Muscle of arm (tissue), 12 donors: ENCODE results near the gene PPP1R15B. TPM values are rescaled to one million over a fixed set of nuclear protein-coding genes. Genes with fewer than 3 reads are reported as not detected.
"Not testable (repeated sequence)": the region's sequence is repeated elsewhere in the genome, so short reads cannot be mapped to it uniquely, and the experiment has no call there.

Experiments used
- DNase-seq: peaks from one replicate; pipeline ENCODE4 v3.0.0-alpha.2; 2013
- polyA plus RNA-seq, 12 donors: library from polyadenylated mRNA; unstranded; fragments of 120-200 nt; gene quantifications; one replicate each; pipeline ENCODE4 v1.2.1, GENCODE V29; 2013; ENCODE audit not compliant: insufficient read length in 12 of 12

The PPP1R15B gene
- polyA plus RNA-seq, 12 donors = 25.8 to 79.9 (median 29.4) TPM

DNA sequence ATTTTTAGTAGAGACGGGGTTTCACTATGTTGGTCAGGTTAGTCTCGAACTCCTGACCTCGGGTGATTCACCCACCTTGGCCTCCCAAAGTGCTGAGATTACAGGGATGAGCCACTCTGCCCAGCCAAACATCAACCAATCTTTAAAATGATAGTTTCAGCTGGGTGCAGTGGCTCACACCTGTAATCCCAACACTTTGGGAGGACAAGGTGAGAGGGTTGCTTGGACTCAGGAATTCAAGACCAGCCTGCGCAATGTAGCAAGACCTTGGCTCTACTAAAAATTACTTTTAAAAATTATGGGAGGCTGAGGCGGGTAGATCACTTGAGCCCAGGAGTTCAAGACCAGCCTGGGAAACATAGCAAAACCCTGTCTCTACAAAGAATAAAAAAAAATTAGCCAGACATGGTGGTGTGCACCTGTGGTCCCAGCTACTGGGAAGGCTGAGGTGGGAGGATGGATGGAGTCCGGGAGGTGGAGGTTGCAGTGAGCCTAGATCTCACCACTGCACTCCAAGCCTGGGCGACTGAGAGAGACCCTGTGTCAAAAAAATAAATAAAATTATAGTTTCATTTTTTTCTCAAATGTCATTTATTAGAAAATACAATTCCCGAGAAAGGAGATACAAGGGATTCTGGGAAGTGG is 10.6 kb upstream of the PPP1R15B start:
- DNase-seq = not testable (repeated sequence)

DNA sequence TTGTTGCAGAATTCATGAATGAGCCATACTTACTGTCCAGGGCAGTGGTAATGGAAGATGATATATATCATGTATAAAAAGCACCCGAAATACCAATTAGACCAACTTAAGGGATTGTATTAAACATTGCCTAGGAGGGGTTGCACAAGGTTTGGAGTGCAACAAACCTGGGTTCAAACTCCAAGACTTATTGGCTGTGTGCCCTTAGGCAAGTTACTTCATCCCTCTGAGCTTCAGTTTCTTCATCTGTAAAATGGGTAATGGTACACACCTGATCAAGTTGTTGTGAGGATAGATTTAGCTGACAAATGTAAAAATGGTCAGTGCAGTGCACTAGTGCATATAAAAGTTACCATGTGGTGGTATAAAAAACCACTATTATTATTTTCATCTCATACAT is 9.8 kb upstream of the PPP1R15B start:
- DNase-seq = no peak

DNA sequence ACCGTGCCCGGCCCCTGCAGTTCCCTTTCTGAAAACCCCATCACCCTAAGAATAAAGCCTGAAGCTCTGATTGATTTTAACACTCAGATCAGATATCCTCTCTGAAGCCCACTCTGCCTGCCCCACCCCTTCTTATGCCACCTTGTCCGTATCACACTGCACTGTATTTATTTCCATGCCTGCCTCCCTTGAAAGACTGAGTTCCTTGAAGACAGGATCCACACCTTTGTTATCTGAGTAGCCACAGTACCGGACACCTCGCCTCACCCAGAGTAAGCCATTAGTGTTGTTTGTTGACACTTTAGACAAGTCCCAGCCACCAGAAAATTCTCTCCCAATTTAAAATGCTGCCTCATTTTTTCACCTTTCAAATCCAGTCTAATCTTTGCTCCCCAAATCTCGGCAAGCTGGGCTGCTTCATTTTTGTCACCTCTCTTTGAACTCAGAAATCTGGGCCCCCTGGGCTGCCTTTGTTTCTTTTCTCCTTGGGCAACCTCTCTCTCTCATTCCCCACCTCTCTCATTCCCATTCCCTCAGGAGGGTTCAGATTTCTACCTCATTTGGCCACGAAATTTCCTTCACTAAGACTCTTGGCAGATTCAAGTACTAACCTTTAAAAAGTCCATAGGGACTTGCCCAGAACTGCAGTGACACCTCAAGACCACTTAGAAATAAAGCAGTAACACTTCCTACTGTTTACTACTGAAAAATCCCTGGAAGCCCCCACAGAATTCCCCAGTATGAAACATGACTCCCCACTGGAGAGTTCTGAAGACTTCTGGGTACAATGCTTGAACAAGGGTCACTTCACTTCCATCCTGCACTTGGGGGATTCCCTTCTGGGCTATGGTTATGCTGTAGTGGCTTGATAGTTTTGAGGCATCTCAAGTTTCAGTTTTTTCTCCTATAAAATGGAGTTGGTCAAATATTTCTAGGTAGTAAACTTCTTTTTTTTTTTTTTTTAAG is 8.7 kb upstream of the PPP1R15B start:
- no peak for DNase-seq

DNA sequence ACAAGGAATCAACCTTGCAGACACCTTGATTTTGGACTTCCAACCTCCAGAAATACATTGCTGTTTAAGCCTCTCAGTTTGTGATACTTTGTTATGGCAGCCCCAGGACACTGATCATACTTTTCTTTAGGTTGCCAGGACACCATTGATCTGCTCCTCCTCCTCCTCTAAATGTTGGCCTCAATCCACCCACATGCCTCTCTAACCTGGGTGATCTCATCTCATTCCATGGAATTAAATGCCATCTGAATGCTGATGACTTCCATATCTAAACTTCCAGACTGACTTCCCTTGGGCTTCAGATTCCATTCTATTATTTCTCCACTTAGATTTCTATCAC is 7.4 kb upstream of the PPP1R15B start:
- DNase-seq = no peak

DNA sequence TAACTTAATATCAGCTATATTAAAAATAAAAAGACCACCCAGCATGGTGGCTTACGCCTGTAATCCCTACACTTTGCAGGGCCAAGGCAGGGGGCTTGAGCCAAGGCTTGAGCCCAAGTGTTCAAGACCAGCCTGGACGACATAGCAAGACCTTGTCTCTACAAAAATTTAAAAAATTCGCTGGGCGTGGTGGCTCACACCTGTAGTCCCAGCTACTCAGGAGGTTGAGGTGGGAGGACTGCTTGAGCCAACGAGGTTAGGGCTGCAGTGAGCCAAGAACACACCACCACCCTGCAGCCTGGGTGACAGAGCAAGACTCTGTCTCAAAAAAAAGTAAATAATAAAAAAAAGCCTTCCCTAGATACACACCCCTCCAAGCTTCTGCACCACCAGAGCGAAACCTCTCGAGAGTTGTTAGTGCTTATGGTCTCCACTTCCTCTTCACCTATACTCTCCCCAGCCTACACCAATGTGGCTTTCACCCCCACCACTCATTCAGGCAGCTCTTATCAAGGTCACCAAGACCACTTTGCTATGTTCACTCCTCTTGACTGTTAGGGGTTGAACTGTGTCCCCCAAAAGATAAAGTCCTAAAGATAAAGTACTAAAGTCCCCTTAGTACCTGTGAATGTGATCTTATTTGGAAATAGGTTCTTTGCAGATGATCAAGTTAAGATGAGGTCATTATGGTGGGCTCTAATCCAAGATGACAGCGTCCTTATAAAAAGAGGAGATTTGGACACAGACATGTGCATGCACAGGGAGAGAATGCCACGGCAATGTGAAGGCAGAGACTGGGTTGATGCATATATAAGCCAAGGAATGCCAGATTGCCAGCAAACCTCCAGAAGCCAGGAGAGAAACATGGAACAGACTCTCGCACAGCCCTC is 6.8 kb upstream of the PPP1R15B start:
- DNase-seq = no peak

DNA sequence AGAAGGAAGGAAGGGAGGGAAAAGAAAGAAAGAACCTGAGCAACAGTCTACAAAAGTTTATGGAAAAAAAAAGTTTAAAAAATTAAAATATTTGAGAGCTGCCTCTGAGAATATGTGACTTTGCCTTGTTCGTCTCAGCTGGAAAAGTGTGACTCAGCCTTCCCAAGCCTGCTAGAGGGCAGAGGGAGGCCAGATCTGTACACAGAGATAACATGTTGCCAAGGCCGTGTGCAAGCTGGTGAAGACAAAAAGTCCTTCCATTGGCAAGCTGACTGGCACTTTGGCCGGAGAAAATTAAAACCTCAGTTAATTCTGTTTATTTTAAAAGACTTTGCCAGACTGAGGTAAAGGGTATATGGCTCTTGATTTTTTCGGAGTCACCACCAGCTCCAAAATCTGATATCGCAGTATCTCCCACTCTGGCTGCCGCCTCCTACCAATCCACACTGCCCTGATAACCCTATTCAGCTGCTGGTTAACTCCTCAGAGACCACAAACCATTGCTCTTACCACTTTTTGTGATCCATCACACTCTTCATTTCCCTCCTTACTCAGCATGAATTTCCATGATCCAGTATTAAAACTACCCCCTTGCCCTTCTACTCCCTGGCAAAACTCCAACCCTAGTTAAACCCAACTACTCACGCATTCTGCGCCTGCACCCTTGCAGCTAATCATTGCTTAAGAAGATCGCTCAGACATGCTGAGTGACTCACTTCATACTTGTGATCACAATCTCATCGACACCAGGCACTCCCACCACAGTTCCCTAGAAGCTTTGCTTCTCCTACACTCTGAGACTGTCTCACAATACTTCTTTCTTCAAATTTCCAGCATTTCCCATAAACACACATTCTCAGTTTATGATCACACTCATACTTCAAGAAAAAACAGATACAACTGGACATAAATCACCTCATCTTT is 5.7 kb upstream of the PPP1R15B start:
- no peak for DNase-seq

DNA sequence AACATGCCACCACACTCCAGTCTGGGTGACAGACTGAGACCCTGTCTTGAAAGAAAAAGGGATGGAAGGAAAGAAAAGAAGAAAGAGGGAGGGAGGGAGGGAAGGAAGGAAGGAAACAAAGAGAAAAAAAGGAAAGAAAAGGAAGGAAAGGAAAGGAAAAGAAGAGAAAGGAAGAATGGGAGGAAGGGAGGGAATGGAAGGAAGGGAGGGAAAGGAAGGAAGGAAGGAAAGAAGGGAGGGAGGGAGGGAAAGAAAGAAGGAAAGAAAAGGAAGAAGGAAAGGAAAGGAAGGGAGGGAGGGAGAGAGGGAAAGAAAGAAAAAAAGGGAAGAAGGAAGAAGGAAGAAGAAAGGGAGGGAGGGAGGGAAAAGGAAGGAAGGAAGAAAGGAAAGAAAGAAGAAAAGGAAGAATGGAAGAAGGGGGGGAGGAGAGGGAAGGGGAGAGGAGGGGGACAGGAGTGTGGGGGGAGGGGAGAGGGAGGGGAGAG is 5.0 kb upstream of the PPP1R15B start:
- DNase-seq = no peak

DNA sequence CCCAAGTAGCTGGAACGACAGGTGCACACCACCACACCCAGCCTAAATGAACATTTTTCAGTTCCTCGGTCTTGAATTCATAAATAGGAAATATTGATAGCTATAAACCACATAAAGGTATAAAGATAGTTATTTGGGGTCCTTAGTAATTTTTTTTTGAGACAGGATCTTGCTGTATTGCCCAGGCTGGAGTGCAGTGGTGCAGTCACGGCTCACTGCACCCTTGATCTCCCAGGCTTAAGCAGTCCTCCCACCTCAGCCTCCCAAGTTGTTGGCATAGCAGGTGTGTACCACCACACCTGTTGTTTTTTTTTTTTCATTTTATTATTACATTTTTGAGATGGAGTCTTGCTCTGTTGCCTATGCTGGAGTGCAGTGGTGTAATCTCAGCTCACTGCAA is 3.7 kb upstream of the PPP1R15B start:
- no peak for DNase-seq

DNA sequence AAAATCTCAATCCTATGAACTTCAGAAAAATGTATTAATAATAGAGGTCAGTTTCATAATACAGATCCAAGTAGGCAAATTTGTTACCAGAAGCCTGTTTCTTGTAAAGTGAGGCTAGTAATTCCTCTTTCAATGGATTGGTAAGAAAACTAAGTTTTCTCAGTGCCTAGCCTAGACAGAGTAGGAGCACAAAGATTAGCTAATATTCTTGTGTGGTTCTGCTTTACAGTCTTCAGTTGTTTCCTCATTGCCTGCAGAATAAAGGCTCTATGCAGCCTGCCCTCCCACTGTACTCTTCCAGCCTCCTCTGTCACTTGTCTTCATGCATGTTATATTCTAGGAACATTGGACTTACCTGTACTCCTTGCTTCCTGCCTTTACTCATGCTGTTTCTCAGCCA is 2.4 kb upstream of the PPP1R15B start:
- no peak for DNase-seq

DNA sequence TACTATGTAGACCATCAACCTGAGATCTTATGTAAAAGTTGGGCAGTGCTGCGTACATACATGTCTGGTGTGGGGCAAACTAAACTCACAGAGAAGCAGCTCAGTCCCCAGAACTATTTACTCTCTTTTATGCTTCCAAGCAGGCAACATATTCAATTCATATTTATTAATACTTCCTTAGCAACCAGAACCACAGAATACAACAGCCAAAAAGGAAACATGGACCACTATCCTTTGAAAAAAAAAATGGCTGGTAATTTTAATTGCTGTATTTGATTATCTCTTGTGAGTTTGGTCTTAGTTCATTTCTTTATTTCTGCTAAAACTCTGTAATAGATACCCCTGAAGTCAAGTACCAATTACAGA is 1.5 kb upstream of the PPP1R15B start:
- DNase-seq = no peak

DNA sequence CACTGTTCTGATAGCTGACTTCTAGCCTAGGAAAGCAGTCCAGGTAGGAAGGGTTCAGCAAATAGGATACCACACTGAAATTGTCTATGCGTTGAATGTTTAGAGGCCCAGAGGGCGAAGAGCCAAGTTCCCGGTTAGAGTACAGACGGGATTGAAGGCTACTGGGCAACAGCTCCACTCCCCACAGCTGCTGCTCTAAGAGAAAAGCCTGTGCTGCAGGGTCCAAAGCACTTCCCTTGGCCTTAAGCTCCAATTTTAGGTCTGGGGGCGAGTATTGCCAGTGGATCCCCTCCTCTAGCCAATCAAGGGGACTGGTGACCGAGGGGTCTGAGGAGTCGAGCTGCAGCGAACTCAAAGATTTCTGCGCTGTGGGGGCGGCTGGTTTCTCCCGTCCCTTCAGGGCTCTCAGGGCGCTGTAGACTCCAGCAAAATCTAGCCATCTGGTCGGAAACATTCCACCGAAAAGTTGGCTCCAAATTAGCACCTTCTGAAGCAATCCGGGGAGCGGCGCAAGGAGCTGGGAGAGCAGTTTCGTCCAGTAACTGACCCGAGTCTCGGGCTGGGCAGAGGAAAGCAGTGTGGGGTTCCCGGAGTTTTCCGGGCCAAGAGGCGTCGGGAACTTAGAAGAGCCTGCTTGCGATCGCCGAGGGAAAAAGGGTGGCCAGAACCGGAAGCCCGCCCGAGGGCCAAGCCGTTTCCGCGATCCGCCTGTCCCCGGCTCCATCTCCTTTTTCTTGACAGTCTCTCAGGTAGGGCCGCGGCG is 748 bp downstream of the PPP1R15B start:
- DNase-seq = peak; percentile 66

DNA sequence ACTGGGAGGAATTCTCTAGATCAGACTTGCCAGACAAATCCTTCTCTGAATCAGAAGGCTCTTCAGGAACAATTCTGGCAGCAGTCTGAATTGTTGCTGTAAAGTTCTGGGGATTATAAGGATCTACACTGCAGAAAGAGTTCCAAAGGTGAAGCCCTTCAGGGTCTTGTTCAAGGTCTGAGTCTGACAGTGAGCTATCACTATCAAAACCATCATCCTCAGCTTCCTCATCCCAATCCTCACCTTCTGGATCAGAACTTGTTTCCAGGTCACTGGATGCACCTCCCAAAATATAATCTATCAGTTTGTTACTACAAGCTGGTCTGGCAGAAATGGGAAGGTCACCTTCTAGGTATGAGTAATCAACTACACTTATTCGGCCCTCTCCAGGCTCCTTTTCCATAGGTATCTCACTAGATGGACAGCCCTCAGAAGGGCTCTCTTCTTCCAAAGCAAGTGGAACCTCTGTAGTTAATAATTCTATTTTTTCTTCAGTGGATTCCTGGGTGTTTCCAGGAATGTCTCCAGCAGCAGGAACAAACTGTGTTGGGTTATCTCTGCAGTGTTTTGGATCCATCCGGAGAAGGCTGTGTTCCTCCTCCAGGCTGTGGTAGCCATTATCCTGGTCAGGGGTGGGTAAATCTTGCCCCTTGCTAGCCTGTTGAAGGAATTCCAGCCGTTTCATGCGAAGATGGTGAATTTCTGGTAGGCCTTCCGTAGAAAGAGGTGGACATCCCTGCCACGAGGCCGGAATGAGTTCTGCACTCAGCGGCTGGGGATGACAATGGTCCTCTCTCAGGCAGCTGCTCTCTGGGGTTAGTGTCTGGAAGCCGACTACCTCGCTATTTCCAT is 1.6 kb downstream of the PPP1R15B start:
- DNase-seq = no peak

DNA sequence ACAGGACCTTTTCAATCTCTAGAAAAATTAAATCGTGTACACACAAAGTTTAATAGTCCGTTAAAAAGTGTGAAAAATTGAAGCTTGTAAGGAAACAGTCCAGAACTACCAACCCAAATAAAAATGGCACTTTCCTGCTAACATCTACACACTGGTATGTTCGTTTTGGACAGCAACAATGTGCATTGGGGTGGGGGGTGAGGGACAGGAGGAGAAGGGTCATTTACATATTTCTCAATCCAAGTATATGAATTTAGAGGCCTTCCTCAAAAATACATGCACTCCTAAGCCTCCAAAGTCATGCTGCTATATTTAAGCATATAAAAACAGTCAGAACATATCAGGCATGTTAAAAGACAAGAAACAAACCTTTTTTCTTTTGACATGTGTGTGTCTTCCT is 2.5 kb downstream of the PPP1R15B start:
- no peak for DNase-seq

DNA sequence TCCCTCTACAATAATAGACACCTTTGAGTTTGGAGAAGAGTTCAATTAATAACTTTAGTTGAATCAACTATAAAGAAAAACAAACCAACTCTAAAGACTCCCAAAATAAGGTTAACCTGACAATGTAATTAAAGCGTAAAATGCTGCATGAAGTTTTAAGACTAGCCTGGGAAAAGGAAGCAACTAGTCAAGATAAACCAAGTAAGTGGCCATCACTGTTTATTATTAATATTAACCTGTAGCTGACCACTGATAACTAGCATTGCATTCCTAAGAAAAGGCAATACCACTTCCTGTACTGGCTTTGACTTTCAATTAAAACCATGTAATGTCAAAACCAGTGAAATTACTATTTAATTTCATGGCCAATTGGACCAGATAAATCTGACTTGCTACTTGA is 3.0 kb downstream of the PPP1R15B start:
- DNase-seq = no peak

DNA sequence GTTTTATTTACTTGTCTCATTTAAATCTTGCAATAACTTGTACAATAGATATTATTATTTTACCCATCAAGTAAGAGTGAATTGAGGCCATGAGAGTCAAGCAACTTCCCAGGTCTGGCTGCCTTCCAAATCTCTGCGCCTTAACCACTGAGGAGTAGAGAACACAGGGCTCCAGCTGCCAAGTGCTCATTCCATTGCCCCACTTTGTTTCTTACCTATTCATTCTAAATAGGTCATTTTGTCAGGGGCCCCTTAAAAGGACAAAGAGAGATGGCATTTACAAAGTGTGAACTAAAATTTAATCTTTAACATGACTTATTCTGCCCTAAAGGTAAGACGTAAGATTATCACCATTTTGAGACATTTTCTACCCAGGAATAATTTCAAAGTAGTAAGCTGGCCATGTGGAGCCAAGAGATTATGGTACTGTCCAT is 3.5 kb downstream of the PPP1R15B start:
- peak; percentile 59 for DNase-seq

DNA sequence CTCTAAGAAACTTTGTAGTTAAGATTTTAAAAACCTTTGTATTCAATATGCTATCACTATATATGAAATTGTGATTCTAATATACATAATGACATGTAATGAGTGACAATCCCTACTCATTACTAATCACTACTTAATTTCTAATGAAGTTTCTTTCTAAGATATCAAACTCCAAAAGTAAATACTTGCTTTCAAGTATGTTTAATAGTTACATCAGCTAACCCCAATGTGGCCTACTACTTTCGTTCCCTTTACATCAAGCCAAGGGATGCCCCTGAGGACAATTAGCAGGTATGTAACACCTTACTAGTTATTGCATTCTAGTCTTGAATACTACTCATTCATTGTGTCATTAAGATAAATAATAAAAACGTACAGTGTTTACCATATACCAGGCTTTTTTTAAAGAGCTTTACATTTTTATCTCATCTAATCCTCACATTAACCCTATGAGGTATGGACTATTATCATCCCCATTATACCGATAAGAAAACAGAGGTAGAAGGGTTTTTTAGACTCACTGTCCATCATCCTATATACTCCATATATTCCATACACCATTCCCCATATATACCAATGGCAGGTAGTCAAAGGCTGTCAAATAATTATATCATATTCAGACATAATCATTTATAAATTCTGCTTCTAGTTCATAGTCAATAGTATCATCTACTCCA is 4.2 kb downstream of the PPP1R15B start:
- no peak for DNase-seq

DNA sequence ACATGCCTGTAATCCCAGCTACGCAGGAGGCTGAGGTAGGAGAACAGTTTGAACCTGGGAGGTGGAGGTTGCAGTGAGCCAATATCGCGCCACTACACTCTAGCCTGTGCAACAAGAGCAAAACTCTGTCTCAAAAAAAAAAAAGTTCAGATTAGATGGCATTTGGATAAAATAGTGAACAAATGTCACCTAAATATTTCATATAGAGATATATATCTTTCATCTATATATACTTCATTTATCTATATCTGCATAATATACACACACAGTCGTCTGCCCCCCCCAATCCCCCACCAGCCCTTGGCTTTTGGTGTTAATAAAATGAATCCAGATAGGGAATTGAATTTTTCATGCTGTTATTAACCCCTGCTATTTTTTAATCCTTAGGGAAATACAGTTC is 5.0 kb downstream of the PPP1R15B start:
- DNase-seq = no peak

DNA sequence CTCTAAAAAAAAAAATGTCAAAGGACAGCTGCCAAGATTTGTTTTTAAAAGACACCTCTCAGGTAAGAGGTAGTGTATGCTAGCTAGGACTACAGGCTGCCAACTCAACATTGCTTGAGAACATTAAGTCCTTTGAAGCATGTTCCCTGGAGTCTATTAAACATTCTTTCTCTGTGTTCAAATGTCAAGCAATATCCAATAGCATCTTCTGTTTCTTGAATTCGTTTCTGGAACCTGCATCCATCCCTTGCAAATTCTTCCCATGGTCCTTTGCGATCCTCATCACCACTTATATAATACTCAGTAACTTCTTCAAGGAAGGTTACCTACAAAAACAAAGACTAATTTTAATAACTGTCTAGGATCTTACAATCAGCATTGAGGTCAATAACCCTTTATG is 5.6 kb downstream of the PPP1R15B start:
- no peak for DNase-seq

DNA sequence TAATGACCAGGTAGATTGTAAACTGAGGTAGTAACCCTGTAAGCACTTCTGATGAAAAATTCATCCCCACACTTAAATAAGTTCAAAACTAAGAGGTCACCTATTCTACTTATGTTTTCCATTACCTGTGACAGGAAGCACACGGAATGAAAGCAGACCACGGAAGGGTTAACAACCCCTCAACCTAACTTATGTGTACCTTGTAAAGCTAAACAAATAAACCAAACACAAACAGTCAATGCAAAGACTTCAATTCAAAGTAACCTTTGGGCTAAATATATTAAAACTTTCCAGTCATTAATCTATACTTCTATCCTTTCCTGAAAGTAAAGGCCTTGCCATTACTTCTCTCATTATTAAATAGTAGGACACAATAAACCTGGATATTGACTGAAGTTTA is 7.0 kb downstream of the PPP1R15B start:
- DNase-seq = no peak
